HG03520 (cell line): ENCODE data around the gene SLC7A8.

Source experiments
- ATAC-seq: cut with Tn5 transposase; IDR thresholded peaks from one replicate; pipeline ENCODE4 v1.9.1; 2021; ENCODE audit warnings: mild to moderate bottlenecking, moderate library complexity; ENCODE audit not compliant: unreplicated experiment

The SLC7A8 gene

GRCh38 chr14:23097786-23098185 lies 85.7 kb downstream of the SLC7A8 start:
- ATAC-seq = no peak

- ATAC-seq = peak; percentile 87
These were observed 88.0 kb downstream of the SLC7A8 start, which contains the start of gene C14orf119 for GRCh38 chr14:23095196-23096108. Gene C14orf119, plus strand, starts transcription at chr14:23095505. Its CDS starts 2,154 bp downstream, at chr14:23097659.

- peak; percentile 26 for ATAC-seq
These were observed 88.7 kb downstream of the SLC7A8 start, which contains the start of gene ACIN1 for GRCh38 chr14:23094666-23095195. Gene ACIN1, minus strand, starts transcription at chr14:23095136. Its CDS starts 24 bp downstream, at chr14:23095112.

DNA sequence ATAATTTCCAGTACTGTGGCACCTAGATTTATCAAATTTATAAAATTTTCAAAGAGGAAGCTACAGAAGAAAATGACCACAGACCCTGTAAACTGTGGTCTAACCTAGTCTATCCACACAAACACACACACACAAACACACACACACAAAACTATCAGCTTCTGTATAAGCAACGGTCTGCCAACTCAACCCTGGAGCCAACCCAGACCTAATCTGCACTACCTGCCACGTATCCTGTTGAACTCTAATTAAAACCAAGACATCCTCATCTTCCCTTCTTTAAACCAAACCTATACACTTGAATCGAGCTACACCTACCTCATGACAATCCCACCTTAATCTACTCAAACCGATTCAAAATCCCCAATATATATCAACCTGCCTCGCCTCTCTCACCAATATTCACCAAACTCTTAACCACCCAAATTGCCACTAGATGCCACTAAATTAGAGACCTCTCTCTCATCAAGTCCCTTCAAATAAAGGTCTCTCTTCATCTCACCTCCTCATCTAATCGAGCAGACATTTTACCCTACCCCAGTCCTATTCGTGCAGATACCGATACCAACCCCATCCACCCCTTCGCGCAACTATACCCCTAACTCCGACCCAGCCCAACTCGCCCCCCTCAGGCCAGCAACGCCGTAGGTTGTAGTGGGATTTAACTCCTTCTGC lies 89.3 kb downstream of the SLC7A8 start:
- ATAC-seq = peak; percentile 22

GRCh38 chr14:23093526-23093925 lies 89.9 kb downstream of the SLC7A8 start:
- no peak for ATAC-seq

GRCh38 chr14:23093104-23093503 lies 90.4 kb downstream of the SLC7A8 start:
- no peak for ATAC-seq

DNA sequence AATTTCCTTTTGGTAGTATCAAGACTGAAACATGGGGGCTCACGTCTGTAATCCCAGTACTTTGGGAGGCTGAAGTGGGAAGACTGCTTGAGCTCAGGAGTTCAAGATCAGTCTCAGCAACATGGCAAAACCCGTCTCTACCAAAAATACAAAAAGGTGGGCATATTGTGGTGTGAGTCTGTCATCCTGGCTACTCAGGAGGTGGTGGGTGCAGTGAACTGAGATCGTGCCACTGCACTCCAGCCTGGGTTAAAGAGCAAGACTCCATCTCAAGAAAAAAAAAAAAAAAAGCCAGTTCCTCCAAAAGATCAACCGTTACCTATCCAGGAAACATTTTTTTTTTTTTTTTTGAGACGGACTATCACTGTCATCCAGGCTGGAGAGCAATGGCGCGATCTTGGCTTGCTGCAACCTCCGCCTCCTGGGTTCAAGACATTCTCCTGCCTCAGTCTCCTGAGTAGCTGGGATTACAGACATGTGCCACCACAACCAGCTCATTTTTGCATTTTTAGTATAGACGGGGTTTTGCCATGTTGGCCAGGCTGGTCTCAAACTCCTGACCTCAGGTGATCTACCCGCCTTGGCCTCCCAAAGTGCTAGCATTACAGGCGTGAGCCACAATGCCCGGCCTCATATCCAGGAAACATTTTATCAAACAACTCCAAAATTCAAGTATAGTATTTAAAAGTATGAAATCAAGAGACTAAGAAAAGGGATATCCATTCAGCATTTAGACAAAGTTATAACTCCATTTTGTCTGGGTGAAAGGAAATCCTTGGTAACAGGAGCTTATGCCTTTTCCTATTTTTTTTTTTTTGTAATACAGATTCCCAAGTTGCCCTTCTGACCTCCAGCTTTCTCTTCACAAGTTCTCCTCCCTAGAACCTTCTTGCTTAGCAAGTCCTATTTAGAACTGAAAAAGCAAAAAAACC lies 91.9 kb downstream of the SLC7A8 start:
- no peak for ATAC-seq

- no peak for ATAC-seq
These were observed 93.2 kb downstream of the SLC7A8 start for GRCh38 chr14:23090254-23090636.

GRCh38 chr14:23089498-23090253 lies 93.8 kb downstream of the SLC7A8 start:
- ATAC-seq = no peak

- no peak for ATAC-seq
These were observed 96.9 kb downstream of the SLC7A8 start for GRCh38 chr14:23086565-23086964.

- no peak for ATAC-seq
These were observed 98.0 kb downstream of the SLC7A8 start for GRCh38 chr14:23085458-23085857.

- no peak for ATAC-seq
These were observed 103.0 kb downstream of the SLC7A8 start for GRCh38 chr14:23080474-23080873.

DNA sequence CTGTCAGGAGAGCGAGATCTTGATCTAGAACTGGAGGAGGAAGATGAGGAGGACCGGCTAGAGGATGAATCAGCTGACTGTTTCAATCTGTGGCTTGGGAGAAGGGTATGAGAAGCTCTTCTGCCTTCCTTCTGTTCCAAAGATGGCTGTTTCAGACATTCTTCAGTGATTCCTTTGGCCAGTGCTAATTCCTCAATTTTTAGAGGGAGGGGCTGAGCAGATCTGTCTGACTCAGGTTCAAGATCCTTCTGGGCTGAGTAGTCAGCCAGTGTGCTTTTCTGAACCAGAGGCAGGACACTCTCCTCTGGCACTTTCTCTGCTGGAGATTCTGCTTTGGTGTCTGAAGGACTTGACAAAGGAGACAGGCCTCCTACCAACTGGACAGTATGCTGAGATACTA lies 103.7 kb downstream of the SLC7A8 start:
- no peak for ATAC-seq

DNA sequence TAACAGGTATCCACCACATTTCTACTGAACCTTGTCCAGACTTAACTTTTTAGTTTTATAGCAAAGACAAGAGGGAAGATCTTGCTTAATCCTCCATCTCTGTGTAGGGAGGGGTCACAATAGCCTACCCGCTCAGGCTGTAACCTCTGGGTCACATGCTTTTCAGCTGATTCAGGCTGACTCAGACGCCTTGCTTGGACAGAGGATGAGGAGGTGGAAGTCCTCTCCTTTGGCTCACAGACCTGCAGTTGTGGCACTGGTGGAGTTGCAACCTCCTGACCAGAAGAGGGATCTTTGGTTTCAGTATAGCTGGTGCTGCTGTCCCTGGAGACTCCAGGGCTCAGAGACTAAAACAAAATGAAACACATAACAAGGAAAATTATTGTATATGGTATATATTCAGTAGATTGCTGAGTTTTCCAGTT lies 104.8 kb downstream of the SLC7A8 start:
- no peak for ATAC-seq

GRCh38 chr14:23077962-23078361 lies 105.5 kb downstream of the SLC7A8 start:
- ATAC-seq = no peak

DNA sequence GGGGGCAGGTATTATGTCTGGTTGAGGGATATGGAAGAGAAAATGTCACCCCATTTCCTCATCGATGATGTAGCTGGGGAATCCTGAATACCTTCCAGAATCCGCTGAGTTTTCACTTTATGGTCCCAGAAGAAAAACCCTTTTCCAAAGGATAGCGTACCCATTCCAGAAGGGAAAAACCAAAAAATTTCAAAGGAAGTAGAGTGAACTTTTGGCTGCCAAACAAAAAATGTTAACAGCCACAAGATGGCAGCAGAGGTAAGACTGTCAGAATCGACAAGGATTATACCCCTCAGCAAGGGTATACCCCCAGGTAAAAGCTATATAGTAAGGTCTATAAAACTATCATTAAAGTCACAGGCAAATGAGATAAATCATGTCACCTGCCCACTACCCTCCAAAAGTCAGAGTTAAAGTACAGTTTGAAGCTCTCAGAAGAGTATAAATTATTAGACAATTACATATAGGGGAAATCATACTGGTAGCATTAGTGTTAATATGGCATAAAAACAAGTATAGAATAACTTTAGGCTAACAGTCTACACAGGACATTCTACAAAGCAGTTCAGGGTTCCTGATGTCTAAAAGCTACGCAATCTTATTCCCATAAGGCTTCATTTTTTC lies 106.6 kb downstream of the SLC7A8 start:
- no peak for ATAC-seq
